Left lung (tissue), 10 donors: ENCODE data around the gene GREB1. TPM values are rescaled to one million over a fixed set of nuclear protein-coding genes. Genes with fewer than 3 reads are reported as not detected.

Source experiments
- ATAC-seq: fragments of 200-7000 bp; cut with Tn5 transposase; one replicate; pipeline ENCODE4 v1.9.1; 2020; ENCODE audit warnings: moderate library complexity
- DNase-seq, 4 donors: peaks; one replicate each; pipeline ENCODE4 v3.0.0-alpha.2; 2013 to 2020
- H3K27ac ChIP-seq, 2 donors: fragments of 200-600 bp; sonication (generic) in 1 of 2; one replicate each; pipeline versions ENCODE4 v1.5.0 to v1.8.0; 2020 to 2021
- H3K27me3 ChIP-seq, 2 donors: fragments of 200-600 bp; sonication (generic) in 1 of 2; one replicate each; pipeline versions ENCODE4 v1.5.0 to v1.8.0; 2020 to 2021
- H3K36me3 ChIP-seq, 2 donors: fragments of 200-600 bp; sonication (generic) in 1 of 2; one replicate each; pipeline versions ENCODE4 v1.5.0 to v1.8.0; 2020 to 2021
- H3K4me1 ChIP-seq, 2 donors: fragments of 200-600 bp; one replicate each; pipeline ENCODE4 v1.8.0; 2021
- H3K4me3 ChIP-seq, 2 donors: fragments of 200-600 bp; sonication (generic) in 1 of 2; one replicate each; pipeline versions ENCODE4 v1.5.0 to v1.8.0; 2020 to 2021; ENCODE audit warnings: mild to moderate bottlenecking in 1 of 2
- H3K9me3 ChIP-seq, 2 donors: fragments of 200-600 bp; sonication (generic) in 1 of 2; one replicate each; pipeline versions ENCODE4 v1.5.0 to v1.8.0; 2020 to 2021
- CTCF ChIP-seq, 2 donors: fragments of 200-600 bp; sonication (generic) in 1 of 2; IDR thresholded peaks; one replicate each; pipeline versions ENCODE4 v1.5.0 to v1.8.0; 2021; ENCODE audit warnings: antibody characterized with exemption in 2 of 2
- intact Hi-C, 2 donors: fragments of 100-400 bp; cut with DNase I; formaldehyde crosslinking; loops; one replicate each; pipeline versions ENCODE4 v1.11.2 to v1.14.2; 2022
- polyA plus RNA-seq, 6 donors: library from polyadenylated mRNA; unstranded; fragments of 120-200 nt; gene quantifications; one replicate each; pipeline ENCODE4 v1.2.1, GENCODE V29; 2013; ENCODE audit not compliant: insufficient read length in 6 of 6
- total RNA-seq, 2 donors: library from RNA; stranded (reverse); fragmentation: NEBNext Ultra II Directional; extraction: Animal tissue kit (Norgen Biotek cat#: 25700); gene quantifications; one replicate each; pipeline ENCODE4 v1.2.1, GENCODE V29; 2021
- donor health status: DM: no; HTN: yes; CAD: no.
- donor health status: DM: no; HTN: no; CAD: no.

Gene GREB1
- total and polyA plus RNA-seq, 8 donors, result 1.6 to 19.1 (median 12.7) TPM

- no peak overlapping the region for H3K27ac ChIP-seq
- H3K4me3 ChIP-seq, result no peak overlapping the region
- H3K36me3 ChIP-seq, result no peaks in the 10 kb centered on the region
- DNase-seq, result peak in 2 of 4 donors; percentile 53 to 76
- no peak for TF ChIP-seq CTCF (IDR thresholded peaks at IDR 0.05)
- H3K27me3 ChIP-seq, result peaks cover 0 to 18% of the 10 kb centered on the region in 2 donors
- H3K4me1 ChIP-seq, result no peaks in the 10 kb centered on the region
- peak; percentile 32 for ATAC-seq
- H3K9me3 ChIP-seq, result no peaks in the 10 kb centered on the region
- intact Hi-C loops, result no loop called here
Observed at GRCh38 chr2:11498543-11499034, 35.3 kb upstream of the GREB1 start.

- ATAC-seq (no peak), DNase-seq (no peak)
- no peaks in the 10 kb centered on the region for H3K9me3 ChIP-seq
- intact Hi-C loops, result no loop called here
- H3K27me3 ChIP-seq, result peaks cover 0 to 18% of the 10 kb centered on the region in 2 donors
- H3K4me1 ChIP-seq, result no peaks in the 10 kb centered on the region
- no peak for TF ChIP-seq CTCF (IDR thresholded peaks at IDR 0.05)
- no peaks in the 10 kb centered on the region for H3K36me3 ChIP-seq
- no peak overlapping the region for H3K27ac ChIP-seq
- no peak overlapping the region for H3K4me3 ChIP-seq
Observed at GRCh38 chr2:11499081-11499743, 34.6 kb upstream of the GREB1 start.

GRCh38 chr2:11500702-11501303, 33.0 kb upstream of the GREB1 start:
- Histone ChIP-seq H3K9me3 (no peaks in the 10 kb centered on the region), H3K27ac (no peak overlapping the region), H3K4me3 (no peak overlapping the region), H3K27me3 (peaks cover 0 to 15% of the 10 kb centered on the region in 2 donors), H3K4me1 (no peaks in the 10 kb centered on the region), H3K36me3 (no peaks in the 10 kb centered on the region)
- TF ChIP-seq CTCF (IDR thresholded peaks at IDR 0.05), result no peak
- intact Hi-C loops, result no loop called here
- ATAC-seq (no peak), DNase-seq (no peak)

- Histone ChIP-seq H3K27ac (no peak overlapping the region), H3K27me3 (peaks cover 0 to 12% of the 10 kb centered on the region in 2 donors), H3K9me3 (no peaks in the 10 kb centered on the region), H3K4me3 (no peak overlapping the region), H3K4me1 (no peaks in the 10 kb centered on the region), H3K36me3 (no peaks in the 10 kb centered on the region)
- intact Hi-C loops, result no loop called here
- ATAC-seq (no peak), DNase-seq (no peak)
- TF ChIP-seq CTCF (IDR thresholded peaks at IDR 0.05), result no peak
Observed at GRCh38 chr2:11502740-11503292, 31.0 kb upstream of the GREB1 start.

- no peak for ATAC-seq
- Histone ChIP-seq H3K4me3 (no peak overlapping the region), H3K27ac (no peak overlapping the region), H3K27me3 (peaks cover 0 to 9% of the 10 kb centered on the region in 2 donors), H3K4me1 (no peaks in the 10 kb centered on the region), H3K36me3 (no peaks in the 10 kb centered on the region), H3K9me3 (no peaks in the 10 kb centered on the region)
- DNase-seq, result no peak
- intact Hi-C loops, result no loop called here
- TF ChIP-seq CTCF (IDR thresholded peaks at IDR 0.05), result no peak
Observed at GRCh38 chr2:11503354-11503927, 30.4 kb upstream of the GREB1 start.
